GM10266 (cell line): ENCODE data around the gene OR10D3.

Experiments used
- DNase-seq: peaks from one replicate; pipeline ENCODE4 v3.0.0; 2012; ENCODE audit errors: extremely low spot score
- TF ChIP-seq, protein P1 (sequence below): IDR thresholded peaks from 2 replicates; pipeline ENCODE4 v1.5.1; 2012; ENCODE audit warnings: mild to moderate bottlenecking, low read depth; ENCODE audit not compliant: control insufficient read depth, insufficient read depth; ENCODE audit errors: missing control alignments

OR10D3 gene, protein sequence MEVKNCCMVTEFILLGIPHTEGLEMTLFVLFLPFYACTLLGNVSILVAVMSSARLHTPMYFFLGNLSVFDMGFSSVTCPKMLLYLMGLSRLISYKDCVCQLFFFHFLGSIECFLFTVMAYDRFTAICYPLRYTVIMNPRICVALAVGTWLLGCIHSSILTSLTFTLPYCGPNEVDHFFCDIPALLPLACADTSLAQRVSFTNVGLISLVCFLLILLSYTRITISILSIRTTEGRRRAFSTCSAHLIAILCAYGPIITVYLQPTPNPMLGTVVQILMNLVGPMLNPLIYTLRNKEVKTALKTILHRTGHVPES

DNA sequence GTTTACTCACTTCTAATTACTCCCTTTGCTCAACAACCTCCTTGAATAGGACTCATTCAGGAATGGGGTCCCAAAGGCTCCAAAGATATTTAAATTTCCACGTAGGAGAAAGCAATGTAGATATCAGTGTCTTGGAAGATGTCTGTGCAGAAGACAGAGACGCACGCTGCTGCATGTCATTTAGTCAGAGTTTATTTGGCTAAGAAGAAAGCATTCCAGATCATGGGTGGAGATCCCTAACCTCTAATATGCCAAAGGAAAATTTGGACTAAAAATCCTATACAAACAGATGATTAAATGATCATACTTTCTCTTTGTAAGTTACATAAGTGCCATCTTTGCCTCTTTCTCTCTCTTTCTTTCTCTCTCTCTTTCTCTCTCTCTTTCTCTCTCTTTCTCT lies at the start of gene OR10D3:
TSS of gene OR10D3 (plus strand) at position 278 of the 400 bp plus-strand sequence. CDS start 1,925 bp downstream, outside the sequence.
- TF ChIP-seq, protein P1, sequence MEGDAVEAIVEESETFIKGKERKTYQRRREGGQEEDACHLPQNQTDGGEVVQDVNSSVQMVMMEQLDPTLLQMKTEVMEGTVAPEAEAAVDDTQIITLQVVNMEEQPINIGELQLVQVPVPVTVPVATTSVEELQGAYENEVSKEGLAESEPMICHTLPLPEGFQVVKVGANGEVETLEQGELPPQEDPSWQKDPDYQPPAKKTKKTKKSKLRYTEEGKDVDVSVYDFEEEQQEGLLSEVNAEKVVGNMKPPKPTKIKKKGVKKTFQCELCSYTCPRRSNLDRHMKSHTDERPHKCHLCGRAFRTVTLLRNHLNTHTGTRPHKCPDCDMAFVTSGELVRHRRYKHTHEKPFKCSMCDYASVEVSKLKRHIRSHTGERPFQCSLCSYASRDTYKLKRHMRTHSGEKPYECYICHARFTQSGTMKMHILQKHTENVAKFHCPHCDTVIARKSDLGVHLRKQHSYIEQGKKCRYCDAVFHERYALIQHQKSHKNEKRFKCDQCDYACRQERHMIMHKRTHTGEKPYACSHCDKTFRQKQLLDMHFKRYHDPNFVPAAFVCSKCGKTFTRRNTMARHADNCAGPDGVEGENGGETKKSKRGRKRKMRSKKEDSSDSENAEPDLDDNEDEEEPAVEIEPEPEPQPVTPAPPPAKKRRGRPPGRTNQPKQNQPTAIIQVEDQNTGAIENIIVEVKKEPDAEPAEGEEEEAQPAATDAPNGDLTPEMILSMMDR = no peak
- no peak for DNase-seq

DNA sequence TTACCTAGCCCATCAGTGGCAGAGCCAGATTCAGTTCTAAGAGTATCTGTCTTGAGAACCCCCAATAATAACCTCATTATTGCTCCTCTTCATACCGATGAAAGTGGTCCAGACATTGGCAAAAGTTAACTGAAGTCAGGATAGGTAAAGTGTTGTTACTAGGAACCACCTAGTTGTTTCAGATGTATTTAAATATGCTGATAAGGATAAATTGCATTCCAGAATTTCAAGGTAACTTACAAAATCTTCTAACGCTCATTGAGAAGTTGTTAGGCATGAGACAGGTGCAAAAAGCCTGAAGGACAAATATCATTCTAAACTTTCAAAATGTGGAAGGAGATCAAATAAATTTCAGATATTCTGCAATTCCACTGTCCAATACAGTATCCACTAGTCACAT lies 40.1 kb upstream of the OR10D3 start:
- TF ChIP-seq, protein P1 = no peak
- no peak for DNase-seq

DNA sequence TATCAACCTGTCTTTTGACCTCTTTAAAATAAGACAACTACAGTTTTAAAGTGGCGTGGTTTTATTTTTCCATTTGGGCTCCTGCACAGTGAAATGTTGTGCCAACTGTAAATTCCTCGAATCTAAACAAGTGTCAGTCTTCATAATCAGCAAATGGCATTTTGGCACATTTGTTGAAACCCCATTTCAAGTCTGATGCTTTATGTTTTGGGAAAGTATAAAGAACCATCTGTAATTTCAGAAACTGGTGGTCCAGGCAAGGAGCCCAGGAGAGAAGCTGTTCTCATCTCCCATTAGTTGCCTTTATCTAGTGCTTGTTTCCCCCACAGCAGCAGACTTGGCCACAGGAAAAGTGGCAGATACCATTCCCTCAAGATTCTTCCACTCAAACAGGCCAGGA lies 35.2 kb upstream of the OR10D3 start:
- DNase-seq = no peak
- TF ChIP-seq, protein P1 = no peak

DNA sequence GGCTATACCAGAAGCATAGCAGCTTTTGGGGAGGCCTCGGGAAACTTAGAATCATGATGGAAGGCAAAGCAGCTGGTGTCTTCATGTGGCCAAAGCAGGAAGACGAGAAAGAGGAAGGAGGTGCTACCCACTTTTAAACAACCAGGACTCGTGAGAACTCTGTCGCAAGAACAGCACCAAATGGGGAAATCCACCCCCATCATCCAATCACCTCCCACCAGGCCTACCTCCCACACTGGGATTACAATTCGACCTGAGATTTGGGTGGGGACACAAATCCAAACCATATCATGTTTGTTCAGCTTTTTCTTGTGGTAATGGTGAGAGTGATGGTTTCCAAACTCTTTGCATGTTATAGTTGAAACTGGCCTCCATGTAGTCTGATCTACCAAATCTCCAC lies 32.5 kb upstream of the OR10D3 start:
- TF ChIP-seq, protein P1 = no peak
- no peak for DNase-seq

DNA sequence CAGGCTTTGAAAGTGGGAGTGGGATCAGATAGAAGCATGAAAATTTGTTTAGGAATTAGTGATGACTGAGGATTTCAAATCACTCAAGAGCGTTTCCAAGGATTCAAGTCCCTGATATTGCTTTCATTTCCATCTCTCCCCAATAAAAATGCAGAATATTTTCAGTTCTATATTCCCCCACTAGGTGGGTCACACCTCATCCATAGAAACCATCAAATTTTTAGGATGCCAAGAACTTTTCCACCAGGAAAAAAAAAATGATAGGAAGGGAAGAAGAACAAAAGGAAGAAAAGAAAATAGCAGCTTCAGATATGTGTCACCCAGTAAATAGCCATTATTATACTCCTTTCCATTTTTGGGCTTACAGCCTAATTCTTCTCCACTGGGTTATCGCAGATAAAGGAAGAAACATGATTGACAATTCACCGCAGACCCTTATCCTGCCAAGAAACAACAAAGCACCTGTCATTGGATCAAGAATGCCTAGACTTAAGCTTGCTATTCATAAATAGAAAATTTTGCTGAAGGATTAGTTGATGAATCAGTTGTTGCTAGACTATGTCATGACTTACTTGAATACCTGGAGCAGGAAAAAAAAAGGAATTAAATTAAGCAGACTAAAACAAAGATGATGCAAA lies 30.3 kb upstream of the OR10D3 start:
- DNase-seq = no peak
- TF ChIP-seq, protein P1 = no peak

DNA sequence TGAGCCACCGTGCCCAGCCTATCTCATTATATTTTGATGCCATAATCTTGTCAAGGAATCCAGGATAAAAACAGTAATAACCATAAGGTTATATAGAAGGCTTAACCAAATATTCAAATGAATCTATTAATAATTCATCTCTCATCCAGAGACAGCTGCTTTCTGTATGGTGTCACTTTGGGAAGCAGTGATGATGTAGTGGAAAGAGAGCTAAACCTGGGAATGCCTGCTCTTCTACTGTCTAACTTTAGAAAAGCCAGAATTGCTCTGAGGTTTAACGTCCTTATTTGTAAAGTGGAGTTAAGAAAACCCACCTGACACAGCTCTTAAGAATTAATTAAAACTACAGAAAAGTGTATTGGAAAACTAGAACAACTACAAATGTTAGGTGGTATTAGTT lies 29.3 kb upstream of the OR10D3 start:
- no peak for DNase-seq
- TF ChIP-seq, protein P1 = no peak

DNA sequence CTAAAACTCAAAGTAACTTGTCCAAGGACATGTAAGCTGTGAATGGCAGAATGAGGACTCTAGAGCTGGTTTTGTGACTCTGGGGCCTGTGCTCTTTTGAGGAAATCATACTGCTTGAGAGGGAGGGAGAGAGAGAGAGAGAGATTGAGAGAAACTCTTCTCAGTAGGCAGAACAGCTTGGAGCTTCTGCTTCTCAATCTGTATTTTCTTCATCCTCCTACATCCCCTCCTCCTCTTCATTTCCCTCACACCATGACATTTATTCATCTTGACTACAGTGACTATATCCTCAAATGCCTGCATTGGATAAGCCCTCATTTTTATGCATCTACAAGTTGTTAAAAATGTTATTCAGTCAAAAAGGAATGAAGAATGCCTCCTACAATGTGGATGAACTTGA lies 23.7 kb upstream of the OR10D3 start:
- TF ChIP-seq, protein P1 = no peak
- DNase-seq = no peak
